A673 (cell line): ENCODE data around the gene EPM2AIP1. TPM values are rescaled to one million over a fixed set of nuclear protein-coding genes. Genes with fewer than 3 reads are reported as not detected.

Experiments
- BruUV-seq: library from RNA; stranded (reverse); fragments of 400-500 nt; replicated peaks from 2 replicates; lab custom pipeline; 2021; lab: Mats Ljungman, UMichigan
- CTCF ChIA-PET: fragments of 300-600 bp; sonication (Branson Sonifier 250); formaldehyde crosslinking; loops from one replicate; lab custom pipeline; 2022; ENCODE audit warnings: antibody characterized with exemption; lab: Charles Lee
- POLR2A ChIA-PET: fragments of 300-600 bp; sonication (Branson Sonifier 250); formaldehyde crosslinking; loops from one replicate; lab custom pipeline; 2022; ENCODE audit warnings: antibody characterized with exemption; ENCODE audit not compliant: low non-redundant PET; lab: Charles Lee
- DNase-seq: peaks from one replicate; pipeline ENCODE4 v3.0.0-alpha.2; 2015; ENCODE audit warnings: low spot score
- H3K27ac ChIP-seq: fragments of 200-600 bp; sonication (generic); 2 replicates; pipeline ENCODE4 v1.5.1; 2016; ENCODE audit warnings: mixed run types, low read depth, mild to moderate bottlenecking, mixed read lengths, antibody characterized with exemption, low read length; ENCODE audit not compliant: poor library complexity, severe bottlenecking
- H3K27me3 ChIP-seq: fragments of 200-600 bp; sonication (generic); replicated peaks from 2 replicates; pipeline ENCODE4 v1.6.1; 2017; ENCODE audit warnings: mixed run types, low read depth, mild to moderate bottlenecking, mixed read lengths, antibody characterized with exemption, low read length; ENCODE audit not compliant: insufficient read depth, poor library complexity
- H3K36me3 ChIP-seq: fragments of 200-600 bp; sonication (generic); 2 replicates; pipeline ENCODE4 v1.6.1; 2016; ENCODE audit warnings: mixed run types, mild to moderate bottlenecking, mixed read lengths, antibody characterized with exemption, low read length; ENCODE audit not compliant: insufficient read depth, poor library complexity, severe bottlenecking
- H3K4me1 ChIP-seq: fragments of 200-600 bp; sonication (generic); 2 replicates; pipeline ENCODE4 v1.6.1; 2017; ENCODE audit warnings: mixed run types, mild to moderate bottlenecking, mixed read lengths, antibody characterized with exemption, low read length; ENCODE audit not compliant: insufficient read depth, poor library complexity, severe bottlenecking
- H3K4me3 ChIP-seq: fragments of 200-600 bp; sonication (generic); 2 replicates; pipeline ENCODE4 v1.5.1; 2016; ENCODE audit warnings: low read depth, mixed run types, mild to moderate bottlenecking, mixed read lengths, low read length; ENCODE audit not compliant: poor library complexity, severe bottlenecking
- H3K9me3 ChIP-seq: fragments of 200-600 bp; sonication (generic); 2 replicates; pipeline ENCODE4 v1.6.1; 2016; ENCODE audit warnings: mixed run types, low read depth, mild to moderate bottlenecking, mixed read lengths, antibody characterized with exemption, low read length; ENCODE audit not compliant: poor library complexity, severe bottlenecking
- CTCF ChIP-seq: fragments of 300-800, 200-600 bp; sonication (generic); conservative IDR thresholded peaks from 2 replicates; pipeline ENCODE4 v1.5.1; 2017; ENCODE audit warnings: low read depth, mild to moderate bottlenecking, antibody characterized with exemption, low read length, moderate library complexity, mixed read lengths
- EZH2 ChIP-seq: fragments of 200-600 bp; sonication (generic); IDR thresholded peaks from 2 replicates; pipeline ENCODE4 v1.6.1; 2017; ENCODE audit warnings: borderline replicate concordance, low read depth, mild to moderate bottlenecking, mixed read lengths, antibody characterized with exemption, low read length; ENCODE audit not compliant: poor library complexity, severe bottlenecking
- intact Hi-C: fragments of 100-400 bp; cut with micrococcal nuclease; formaldehyde crosslinking; loops from one replicate; pipeline ENCODE4 v1.10.0; 2022; ENCODE audit not compliant: unreplicated experiment
- total RNA-seq: library from RNA; stranded (reverse); gene quantifications from 2 replicates; pipeline ENCODE4 v1.2.3, GENCODE V29; 2021

Gene EPM2AIP1
- total RNA-seq, 1 experiment from 2014 or later: 25.8 TPM

- H3K4me3 ChIP-seq: no peak overlapping the region
- peak; percentile 15 for DNase-seq
- ChIA-PET POLR2A (no interaction called here), CTCF (no interaction called here)
- no peaks in the 10 kb centered on the region for H3K27me3 ChIP-seq
- TF ChIP-seq EZH2: no peak
- TF ChIP-seq CTCF: no peak
- BruUV-seq: no TSS peak
- no peaks in the 10 kb centered on the region for H3K4me1 ChIP-seq
- intact Hi-C loops: no loop called here
- no peak overlapping the region for H3K27ac ChIP-seq
- peaks cover 71% of the 10 kb centered on the region for H3K36me3 ChIP-seq
- H3K9me3 ChIP-seq: peaks cover 20% of the 10 kb centered on the region
These were observed 40.0 kb upstream of the EPM2AIP1 start for GRCh38 chr3:37032961-37033360.

DNA sequence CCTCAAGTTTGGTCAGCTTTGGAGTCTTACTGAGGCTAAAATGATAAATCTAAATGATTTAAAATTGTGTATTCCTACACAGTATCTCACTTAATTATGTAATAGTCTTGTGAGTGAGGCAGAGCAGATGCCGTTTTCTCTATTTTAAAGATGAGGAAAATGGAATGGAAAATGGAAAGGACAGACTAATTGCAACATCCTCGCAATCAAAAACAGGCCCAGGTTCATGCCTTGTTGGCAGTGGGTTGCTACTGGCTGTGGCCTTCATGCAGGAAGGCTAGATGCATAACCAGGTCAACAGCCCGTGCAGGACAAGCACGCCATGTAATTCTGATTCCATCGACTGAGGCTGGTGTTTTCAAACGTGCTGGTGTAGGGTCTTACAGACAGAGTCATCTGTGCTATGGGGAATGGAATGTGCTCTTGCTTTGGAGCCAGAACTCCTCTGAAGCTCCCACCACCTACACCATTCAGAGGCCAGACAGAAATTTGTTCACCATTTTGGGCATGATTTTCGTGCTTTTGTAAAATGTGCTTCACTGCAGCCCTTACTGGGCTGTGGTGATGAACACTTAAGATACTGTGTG, 38.3 kb upstream of the EPM2AIP1 start:
- no peak for DNase-seq
- H3K36me3 ChIP-seq: peaks cover 63% of the 10 kb centered on the region
- no peaks in the 10 kb centered on the region for H3K27me3 ChIP-seq
- intact Hi-C loops: no loop called here
- H3K4me3 ChIP-seq: no peak overlapping the region
- H3K9me3 ChIP-seq: peaks cover 14% of the 10 kb centered on the region
- ChIA-PET POLR2A (no interaction called here), CTCF (no interaction called here)
- no peak overlapping the region for H3K27ac ChIP-seq
- TF ChIP-seq EZH2 (no peak), CTCF (no peak)
- no TSS peak for BruUV-seq
- no peaks in the 10 kb centered on the region for H3K4me1 ChIP-seq

DNA sequence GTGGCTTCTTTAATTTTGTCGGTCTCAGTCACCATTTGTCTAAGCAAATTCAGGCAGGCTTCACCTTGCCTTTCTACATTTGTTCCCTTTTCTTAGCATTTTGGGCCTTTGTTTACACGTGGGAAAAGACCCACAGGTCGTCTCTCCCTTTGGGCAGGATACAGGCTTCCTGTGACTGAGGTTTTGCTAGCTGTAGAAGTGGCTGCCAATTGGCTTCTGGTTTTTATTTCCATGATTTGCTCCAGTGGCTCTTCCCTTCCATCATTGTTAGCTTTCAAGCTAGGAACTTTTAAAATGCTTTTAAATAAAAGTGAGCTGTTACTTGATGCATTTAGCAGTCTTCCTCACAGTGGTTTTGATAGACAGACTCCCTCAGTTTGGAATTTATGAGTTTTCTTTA, 37.7 kb upstream of the EPM2AIP1 start:
- no peak for DNase-seq
- POLR2A ChIA-PET: no interaction called here
- no peak overlapping the region for H3K27ac ChIP-seq
- peaks cover 8% of the 10 kb centered on the region for H3K9me3 ChIP-seq
- H3K4me3 ChIP-seq: no peak overlapping the region
- TF ChIP-seq CTCF (no peak), EZH2 (no peak)
- peaks cover 63% of the 10 kb centered on the region for H3K36me3 ChIP-seq
- no TSS peak for BruUV-seq
- no peaks in the 10 kb centered on the region for H3K27me3 ChIP-seq
- intact Hi-C loops: no loop called here
- H3K4me1 ChIP-seq: no peaks in the 10 kb centered on the region
- CTCF ChIA-PET: no interaction called here
